Thyroid gland (tissue), 4 donors: ENCODE data around the gene NRP2. TPM values are rescaled to one million over a fixed set of nuclear protein-coding genes. Genes with fewer than 3 reads are reported as not detected.

Source experiments
- DNase-seq, 2 donors: peaks; one replicate each; pipeline ENCODE4 v3.0.0-alpha.2; 2019
- H3K27ac ChIP-seq, 3 donors: fragments of 200-600 bp; sonication (generic); 1 replicate in 2 of 3; 2 replicates in 1 of 3; pipeline ENCODE4 v1.5.1; 2016 to 2019; ENCODE audit warnings: mild to moderate bottlenecking in 1 of 3, moderate library complexity in 1 of 3
- H3K27me3 ChIP-seq: fragments of 200-600 bp; sonication (generic); one replicate; pipeline ENCODE4 v1.5.1; 2019
- H3K36me3 ChIP-seq, 2 donors: fragments of 200-600 bp; sonication (generic); one replicate each; pipeline ENCODE4 v1.5.1; 2016 to 2019
- H3K4me1 ChIP-seq, 2 donors: fragments of 200-600 bp; sonication (generic); one replicate each; pipeline ENCODE4 v1.5.1; 2017 to 2019
- H3K4me3 ChIP-seq, 3 donors: fragments of 200-600 bp; sonication (generic); replicated peaks in 1 of 3; 1 replicate in 2 of 3; 2 replicates in 1 of 3; pipeline ENCODE4 v1.5.1; 2016; ENCODE audit warnings: mild to moderate bottlenecking in 1 of 3
- H3K9me3 ChIP-seq: fragments of 200-600 bp; sonication (generic); one replicate; pipeline ENCODE4 v1.5.1; 2017
- POLR2A ChIP-seq, 2 donors: fragments of 450-650 bp; IDR thresholded peaks; one replicate each; pipeline ENCODE4 v1.6.1; 2017; ENCODE audit warnings: antibody characterized with exemption in 2 of 2, mild to moderate bottlenecking in 2 of 2, moderate library complexity in 1 of 2
- WGBS, 2 donors: methylation state at CpG; one replicate each; pipeline ENCODE4 v1.1.5; 2017; 5-methylcytosine and 5-hydroxymethylcytosine counted together
- intact Hi-C: fragments of 100-400 bp; cut with DNase I; formaldehyde crosslinking; loops from one replicate; pipeline ENCODE4 v1.15.1; 2023
- total RNA-seq, 4 donors: library from RNA; depleted of rRNA; stranded (reverse); fragments of >200 nt; gene quantifications; one replicate each; pipeline ENCODE4 v1.2.3, GENCODE V29; 2016
- TF ChIP-seq, protein P1 (sequence below), 6 experiments: fragments of 200-600 bp in 3 of 6; fragments of 450-650 bp in 3 of 6; sonication (generic) in 3 of 6; IDR thresholded peaks; one replicate each; pipeline ENCODE4 v1.5.1; 2016 to 2019; ENCODE audit warnings: antibody characterized with exemption in 6 of 6, mild to moderate bottlenecking in 2 of 6, inconsistent platforms in 1 of 6, moderate library complexity in 1 of 6

The NRP2 gene
- total RNA-seq, 4 donors from 2014 or later, result 29.3 to 62.5 (median 41.6) TPM

DNA sequence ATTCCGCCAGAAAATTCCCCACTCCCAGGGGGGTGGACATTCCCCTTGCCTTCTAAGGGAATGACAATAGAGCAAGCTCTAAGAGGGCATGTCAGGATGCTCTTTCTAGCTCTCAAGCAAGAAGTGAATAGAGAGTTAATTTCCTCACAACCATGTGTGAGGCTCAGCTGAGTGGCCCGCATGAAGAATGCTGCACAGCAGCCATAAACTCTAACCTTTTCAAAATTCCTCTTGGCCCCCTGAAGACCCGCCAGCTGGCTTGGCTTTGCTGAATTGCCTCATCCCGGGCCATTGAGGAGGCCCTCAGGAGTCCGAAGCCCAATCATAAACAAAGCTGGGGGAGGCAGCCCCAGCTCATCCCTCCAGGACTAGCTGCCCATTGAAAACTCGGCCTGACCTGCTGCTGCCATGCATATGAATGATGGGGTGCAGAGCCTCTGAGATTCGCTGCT is 38.2 kb downstream of the NRP2 start:
- no peak for DNase-seq
- no peak overlapping the region for H3K4me3 ChIP-seq
- 81% methylated on average over 7 of the region's 7 CpGs for WGBS, 2 donors
- no peaks in the 10 kb centered on the region for H3K27me3 ChIP-seq
- TF ChIP-seq, protein P1, sequence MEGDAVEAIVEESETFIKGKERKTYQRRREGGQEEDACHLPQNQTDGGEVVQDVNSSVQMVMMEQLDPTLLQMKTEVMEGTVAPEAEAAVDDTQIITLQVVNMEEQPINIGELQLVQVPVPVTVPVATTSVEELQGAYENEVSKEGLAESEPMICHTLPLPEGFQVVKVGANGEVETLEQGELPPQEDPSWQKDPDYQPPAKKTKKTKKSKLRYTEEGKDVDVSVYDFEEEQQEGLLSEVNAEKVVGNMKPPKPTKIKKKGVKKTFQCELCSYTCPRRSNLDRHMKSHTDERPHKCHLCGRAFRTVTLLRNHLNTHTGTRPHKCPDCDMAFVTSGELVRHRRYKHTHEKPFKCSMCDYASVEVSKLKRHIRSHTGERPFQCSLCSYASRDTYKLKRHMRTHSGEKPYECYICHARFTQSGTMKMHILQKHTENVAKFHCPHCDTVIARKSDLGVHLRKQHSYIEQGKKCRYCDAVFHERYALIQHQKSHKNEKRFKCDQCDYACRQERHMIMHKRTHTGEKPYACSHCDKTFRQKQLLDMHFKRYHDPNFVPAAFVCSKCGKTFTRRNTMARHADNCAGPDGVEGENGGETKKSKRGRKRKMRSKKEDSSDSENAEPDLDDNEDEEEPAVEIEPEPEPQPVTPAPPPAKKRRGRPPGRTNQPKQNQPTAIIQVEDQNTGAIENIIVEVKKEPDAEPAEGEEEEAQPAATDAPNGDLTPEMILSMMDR (IDR thresholded peaks at IDR 0.05), result no peak
- no peak for TF ChIP-seq POLR2A (IDR thresholded peaks at IDR 0.05)
- intact Hi-C loops, result no loop called here
- H3K4me1 ChIP-seq, result no peaks in the 10 kb centered on the region
- H3K27ac ChIP-seq, result no peak overlapping the region
- no peaks in the 10 kb centered on the region for H3K36me3 ChIP-seq
- H3K9me3 ChIP-seq, result no peaks in the 10 kb centered on the region

- Histone ChIP-seq H3K27me3 (no peaks in the 10 kb centered on the region), H3K27ac (no peak overlapping the region), H3K4me3 (no peak overlapping the region), H3K36me3 (peaks cover 0 to 4% of the 10 kb centered on the region in 2 donors), H3K9me3 (no peaks in the 10 kb centered on the region), H3K4me1 (no peaks in the 10 kb centered on the region)
- WGBS, 2 donors, result 87% methylated on average over 8 of the region's 8 CpGs
- intact Hi-C loops, result no loop called here
- TF ChIP-seq POLR2A (IDR thresholded peaks at IDR 0.05), result no peak
- TF ChIP-seq, protein P1 (IDR thresholded peaks at IDR 0.05), result peak in 1 of 6 experiments; percentile 7
- no peak for DNase-seq
Observed at GRCh38 chr2:205721057-205721449, 38.8 kb downstream of the NRP2 start.

GRCh38 chr2:205722283-205722918 is 40.1 kb downstream of the NRP2 start:
- H3K27me3 ChIP-seq, result no peaks in the 10 kb centered on the region
- TF ChIP-seq POLR2A (IDR thresholded peaks at IDR 0.05), result no peak
- TF ChIP-seq, protein P1 (IDR thresholded peaks at IDR 0.05), result no peak
- H3K9me3 ChIP-seq, result no peaks in the 10 kb centered on the region
- no peak overlapping the region for H3K27ac ChIP-seq
- WGBS, 2 donors, result 42 to 65% methylated on average over 4 of the region's 4 CpGs
- H3K4me3 ChIP-seq, result no peak overlapping the region
- H3K36me3 ChIP-seq, result peaks cover 0 to 5% of the 10 kb centered on the region in 2 donors
- intact Hi-C loops, result no loop called here
- H3K4me1 ChIP-seq, result no peaks in the 10 kb centered on the region
- DNase-seq, result no peak

GRCh38 chr2:205723179-205723578 is 40.9 kb downstream of the NRP2 start:
- 99% methylated on average over 2 of the region's 2 CpGs for WGBS, 2 donors
- TF ChIP-seq, protein P1 (IDR thresholded peaks at IDR 0.05), result no peak
- TF ChIP-seq POLR2A (IDR thresholded peaks at IDR 0.05), result no peak
- Histone ChIP-seq H3K4me1 (no peaks in the 10 kb centered on the region), H3K27me3 (no peaks in the 10 kb centered on the region), H3K27ac (no peak overlapping the region), H3K4me3 (no peak overlapping the region), H3K9me3 (no peaks in the 10 kb centered on the region), H3K36me3 (peaks cover 0 to 5% of the 10 kb centered on the region in 2 donors)
- DNase-seq, result no peak
- intact Hi-C loops, result no loop called here

GRCh38 chr2:205725059-205725458 is 42.8 kb downstream of the NRP2 start:
- 95 to 97% methylated on average over 5 of the region's 5 CpGs for WGBS, 2 donors
- Histone ChIP-seq H3K27ac (no peak overlapping the region), H3K9me3 (no peaks in the 10 kb centered on the region), H3K4me1 (peaks cover 0 to 3% of the 10 kb centered on the region in 2 donors), H3K4me3 (no peak overlapping the region), H3K27me3 (no peaks in the 10 kb centered on the region), H3K36me3 (peaks cover 0 to 5% of the 10 kb centered on the region in 2 donors)
- intact Hi-C loops, result no loop called here
- no peak for TF ChIP-seq POLR2A (IDR thresholded peaks at IDR 0.05)
- TF ChIP-seq, protein P1 (IDR thresholded peaks at IDR 0.05), result no peak
- DNase-seq, result no peak
